ENCODE measurements around the gene AUTS2.

Gene AUTS2

GRCh38 chr7:69663911-69664832, 65.9 kb downstream of the AUTS2 start:
- no peak overlapping the region for H3K4me3 ChIP-seq (ENCODE audit: low read length, poor library complexity, severe bottlenecking)
- H3K79me2 ChIP-seq (ENCODE audit: insufficient read depth, low read length), result peaks cover 96% of the 10 kb centered on the region
- TF ChIP-seq EZH2phosphoT487 (IDR thresholded peaks at IDR 0.05; ENCODE audit: borderline replicate concordance) (no peak), CTCF (conservative IDR thresholded peaks at IDR 0.05; ENCODE audit: low read length) (no peak)
- H3K4me2 ChIP-seq (ENCODE audit: low read depth, low read length, poor library complexity, severe bottlenecking), result peak overlapping the region; percentile 16
- H2AFZ ChIP-seq (ENCODE audit: low read length), result no peak overlapping the region
- no peaks in the 10 kb centered on the region for H3K36me3 ChIP-seq (ENCODE audit: insufficient read depth, low read length)
- H3K9me3 ChIP-seq (ENCODE audit: insufficient read depth, low read depth, low read length), result no peaks in the 10 kb centered on the region
- no peaks in the 10 kb centered on the region for H3K27me3 ChIP-seq (ENCODE audit: insufficient read depth, low read length, poor library complexity, severe bottlenecking)
- no peaks in the 10 kb centered on the region for H4K20me1 ChIP-seq (ENCODE audit: insufficient read depth, low read length, poor library complexity, severe bottlenecking)
- peaks cover 44% of the 10 kb centered on the region for H3K4me1 ChIP-seq (ENCODE audit: insufficient read depth, low read length, poor library complexity, severe bottlenecking)
- no peaks in the 10 kb centered on the region for H3K9me2 ChIP-seq (replicated peaks; ENCODE audit: low read depth, low read length)
- H3F3A ChIP-seq (ENCODE audit: low read depth), result no peaks in the 10 kb centered on the region
- H3K9ac ChIP-seq (ENCODE audit: low read depth, low read length, poor library complexity, severe bottlenecking), result no peak overlapping the region

- Histone ChIP-seq H3K27me3 (ENCODE audit: insufficient read depth, low read length, poor library complexity, severe bottlenecking) (no peaks in the 10 kb centered on the region), H3K4me3 (ENCODE audit: low read length, poor library complexity, severe bottlenecking) (no peak overlapping the region), H3F3A (ENCODE audit: low read depth) (no peaks in the 10 kb centered on the region), H3K9ac (ENCODE audit: low read depth, low read length, poor library complexity, severe bottlenecking) (no peak overlapping the region), H3K36me3 (ENCODE audit: insufficient read depth, low read length) (no peaks in the 10 kb centered on the region), H3K9me2 (replicated peaks; ENCODE audit: low read depth, low read length) (no peaks in the 10 kb centered on the region), H3K4me1 (ENCODE audit: insufficient read depth, low read length, poor library complexity, severe bottlenecking) (peaks cover 39% of the 10 kb centered on the region), H3K4me2 (ENCODE audit: low read depth, low read length, poor library complexity, severe bottlenecking) (no peak overlapping the region), H3K9me3 (ENCODE audit: insufficient read depth, low read depth, low read length) (no peaks in the 10 kb centered on the region), H3K79me2 (ENCODE audit: insufficient read depth, low read length) (peaks cover 94% of the 10 kb centered on the region), H2AFZ (ENCODE audit: low read length) (no peak overlapping the region), H4K20me1 (ENCODE audit: insufficient read depth, low read length, poor library complexity, severe bottlenecking) (no peaks in the 10 kb centered on the region)
- TF ChIP-seq CTCF (conservative IDR thresholded peaks at IDR 0.05; ENCODE audit: low read length) (no peak), EZH2phosphoT487 (IDR thresholded peaks at IDR 0.05; ENCODE audit: borderline replicate concordance) (no peak)
These were observed 67.1 kb downstream of the AUTS2 start for GRCh38 chr7:69665369-69665768.

- Histone ChIP-seq H3K4me1 (ENCODE audit: insufficient read depth, low read length, poor library complexity, severe bottlenecking) (peaks cover 27% of the 10 kb centered on the region), H3K36me3 (ENCODE audit: insufficient read depth, low read length) (no peaks in the 10 kb centered on the region), H3K9ac (ENCODE audit: low read depth, low read length, poor library complexity, severe bottlenecking) (no peak overlapping the region), H3K79me2 (ENCODE audit: insufficient read depth, low read length) (peaks cover 91% of the 10 kb centered on the region), H4K20me1 (ENCODE audit: insufficient read depth, low read length, poor library complexity, severe bottlenecking) (peaks cover 2% of the 10 kb centered on the region), H3K9me2 (replicated peaks; ENCODE audit: low read depth, low read length) (no peaks in the 10 kb centered on the region), H3K4me2 (ENCODE audit: low read depth, low read length, poor library complexity, severe bottlenecking) (no peak overlapping the region), H2AFZ (ENCODE audit: low read length) (no peak overlapping the region), H3K4me3 (ENCODE audit: low read length, poor library complexity, severe bottlenecking) (no peak overlapping the region), H3K27me3 (ENCODE audit: insufficient read depth, low read length, poor library complexity, severe bottlenecking) (no peaks in the 10 kb centered on the region), H3K9me3 (ENCODE audit: insufficient read depth, low read depth, low read length) (no peaks in the 10 kb centered on the region), H3F3A (ENCODE audit: low read depth) (no peaks in the 10 kb centered on the region)
- TF ChIP-seq EZH2phosphoT487 (IDR thresholded peaks at IDR 0.05; ENCODE audit: borderline replicate concordance), result no peak
- TF ChIP-seq CTCF (conservative IDR thresholded peaks at IDR 0.05; ENCODE audit: low read length), result no peak
These were observed 70.1 kb downstream of the AUTS2 start for GRCh38 chr7:69668339-69668870.
